Mucosa of rectum (tissue), 2 donors: ENCODE results near the gene SLC9B2.
"Not testable (repeated sequence)": the region's sequence is repeated elsewhere in the genome, so short reads cannot be mapped to it uniquely, and the experiment has no call there.

ENCODE experiments used
- H3K27ac ChIP-seq, 2 donors: one replicate each; pipeline ENCODE4 v1.7.0; 2013; ENCODE audit warnings: inconsistent platforms in 2 of 2, low read depth in 2 of 2, low read length in 2 of 2
- H3K27me3 ChIP-seq, 2 donors: one replicate each; pipeline ENCODE4 v1.7.0; 2013; ENCODE audit warnings: low read length in 2 of 2; ENCODE audit not compliant: control insufficient read depth in 2 of 2, insufficient read depth in 2 of 2
- H3K36me3 ChIP-seq, 2 donors: one replicate each; pipeline ENCODE4 v1.7.0; 2013; ENCODE audit warnings: low read length in 2 of 2; ENCODE audit not compliant: control insufficient read depth in 2 of 2, insufficient read depth in 2 of 2
- H3K4me1 ChIP-seq, 2 donors: one replicate each; pipeline ENCODE4 v1.7.0; 2013; ENCODE audit warnings: low read length in 2 of 2, mild to moderate bottlenecking in 1 of 2; ENCODE audit not compliant: control insufficient read depth in 2 of 2, insufficient read depth in 2 of 2
- H3K4me3 ChIP-seq, 2 donors: one replicate each; pipeline ENCODE4 v1.7.0; 2013; ENCODE audit warnings: low read length in 2 of 2
- H3K9ac ChIP-seq, 2 donors: one replicate each; pipeline ENCODE4 v1.7.0; 2013; ENCODE audit warnings: low read length in 2 of 2, low read depth in 1 of 2, mild to moderate bottlenecking in 1 of 2
- H3K9me3 ChIP-seq, 2 donors: one replicate each; pipeline ENCODE4 v1.7.0; 2013; ENCODE audit warnings: low read length in 2 of 2; ENCODE audit not compliant: control insufficient read depth in 2 of 2
- donor health status: healthy.
- donor health status: Normal muscosa, but diverticular disease.

SLC9B2 gene

GRCh38 chr4:102993985-102994384, 82.6 kb downstream of the SLC9B2 start:
- H3K27me3 ChIP-seq, H3K4me1 ChIP-seq, H3K36me3 ChIP-seq, H3K4me3 ChIP-seq, H3K27ac ChIP-seq, H3K9ac ChIP-seq, H3K9me3 ChIP-seq: not testable (repeated sequence)

GRCh38 chr4:102988429-102989020, 88.0 kb downstream of the SLC9B2 start:
- Histone ChIP-seq H3K9ac (no peak overlapping the region), H3K9me3 (no peaks in the 10 kb centered on the region), H3K27ac (no peak overlapping the region), H3K4me1 (no peaks in the 10 kb centered on the region), H3K27me3 (no peaks in the 10 kb centered on the region), H3K36me3 (no peaks in the 10 kb centered on the region), H3K4me3 (no peak overlapping the region)

GRCh38 chr4:102981005-102981404, 95.6 kb downstream of the SLC9B2 start:
- Histone ChIP-seq H3K4me1 (no peaks in the 10 kb centered on the region), H3K36me3 (no peaks in the 10 kb centered on the region), H3K27me3 (no peaks in the 10 kb centered on the region), H3K27ac (no peak overlapping the region), H3K9ac (no peak overlapping the region), H3K4me3 (no peak overlapping the region), H3K9me3 (no peaks in the 10 kb centered on the region)
